ENCODE results near the gene GEMIN7.

GRCh38 chr19:45124021-45124420 is 45.0 kb downstream of the GEMIN7 start:
- TF ChIP-seq POLR2A (IDR thresholded peaks at IDR 0.05): no peak
- TF ChIP-seq CTCF (IDR thresholded peaks at IDR 0.05): no peak
